HFF-Myc (cell line): Measurements from ENCODE around the gene NDUFS5.

ENCODE experiments used
- DNase-seq: peaks from one replicate; pipeline ENCODE4 v3.0.0-alpha.2; 2011; ENCODE audit warnings: low read depth; ENCODE audit errors: extremely low read depth
- H3K4me3 ChIP-seq: replicated peaks from 2 replicates; pipeline ENCODE4 v1.5.1; 2011; ENCODE audit warnings: low read depth, mild to moderate bottlenecking, control low read depth, low read length
- CTCF ChIP-seq: IDR thresholded peaks from 2 replicates; pipeline ENCODE4 v1.5.1; 2012; ENCODE audit warnings: mild to moderate bottlenecking, low read depth, low read length, control low read depth; ENCODE audit errors: missing control alignments

Gene NDUFS5

GRCh38 chr1:39076127-39076798 is 50.1 kb downstream of the NDUFS5 start:
- no peak overlapping the region for H3K4me3 ChIP-seq
- no peak for TF ChIP-seq CTCF
- no peak for DNase-seq

- TF ChIP-seq CTCF: no peak
- H3K4me3 ChIP-seq: no peak overlapping the region
- no peak for DNase-seq
Measured at GRCh38 chr1:39076799-39077148, 50.6 kb downstream of the NDUFS5 start.

GRCh38 chr1:39080269-39080826 is 54.2 kb downstream of the NDUFS5 start:
- no peak for DNase-seq
- no peak overlapping the region for H3K4me3 ChIP-seq
- no peak for TF ChIP-seq CTCF

- H3K4me3 ChIP-seq: no peak overlapping the region
- no peak for DNase-seq
- TF ChIP-seq CTCF: no peak
Measured at GRCh38 chr1:39080831-39081270, 54.7 kb downstream of the NDUFS5 start.

DNA sequence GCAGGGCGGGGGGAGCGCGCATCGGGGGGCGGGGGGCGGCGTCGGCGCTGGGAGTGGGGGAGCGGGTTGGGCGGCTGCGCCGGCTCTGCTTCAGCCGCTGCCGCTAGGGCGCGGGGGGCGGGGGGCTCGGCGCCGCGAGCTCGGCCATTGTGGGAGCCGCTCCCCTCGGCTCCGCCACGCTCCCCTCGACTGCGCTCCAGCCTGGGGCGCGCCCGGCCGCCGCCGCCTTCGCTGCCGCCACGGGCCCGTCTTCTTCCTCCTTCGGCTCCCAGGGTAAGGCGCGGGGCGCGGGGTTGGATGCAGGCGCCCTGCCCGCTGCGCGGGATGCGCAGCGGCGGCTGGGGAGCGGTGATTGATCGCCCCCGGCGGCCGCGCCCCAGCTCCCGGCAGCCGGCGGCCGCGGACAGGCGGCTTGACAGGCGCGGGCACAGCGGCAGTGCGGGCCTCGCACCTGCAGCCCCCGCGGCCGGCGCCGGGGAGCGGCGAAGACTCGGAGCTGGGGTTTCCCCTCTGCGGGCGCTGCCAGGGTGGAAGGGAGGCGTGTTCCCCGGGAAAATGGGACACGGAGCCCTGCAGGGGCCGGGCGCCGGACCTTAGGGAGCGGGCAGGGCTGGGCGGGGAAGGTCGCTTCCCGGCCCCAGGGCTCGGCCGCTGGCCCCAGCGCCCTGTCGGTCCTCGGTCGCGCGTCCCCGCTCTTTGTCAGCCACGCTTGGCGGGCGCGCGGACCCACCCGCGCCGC is 55.3 kb downstream of the NDUFS5 start:
- H3K4me3 ChIP-seq: peak overlapping the region; percentile 25; the same call in 1 of the 2 replicates
- no peak for DNase-seq
- no peak for TF ChIP-seq CTCF

- peak overlapping the region; percentile 25; the same call in 1 of the 2 replicates for H3K4me3 ChIP-seq
- DNase-seq: no peak
- TF ChIP-seq CTCF: no peak
Measured at GRCh38 chr1:39082010-39082799, 56.1 kb downstream of the NDUFS5 start.
